Thymus (tissue), 11 donors: Measurements from ENCODE around the gene SEC22C. TPM values are rescaled to one million over a fixed set of nuclear protein-coding genes. Genes with fewer than 3 reads are reported as not detected.

ENCODE experiments used
- DNase-seq, 9 donors: peaks; one replicate each; pipeline ENCODE4 v3.0.0-alpha.2; 2013; ENCODE audit warnings: low spot score in 9 of 9, low read depth in 6 of 9, missing footprints in 1 of 9
- H3K27ac ChIP-seq, 2 donors: one replicate each; pipeline ENCODE4 v1.5.1; 2013; ENCODE audit warnings: control low read depth in 1 of 2, low read depth in 1 of 2, low read length in 1 of 2, mild to moderate bottlenecking in 1 of 2, moderate library complexity in 1 of 2
- H3K27me3 ChIP-seq, 2 donors: one replicate each; pipeline ENCODE4 v1.5.1; 2013; ENCODE audit warnings: low read length in 1 of 2; ENCODE audit not compliant: control insufficient read depth in 2 of 2, insufficient read depth in 1 of 2
- H3K36me3 ChIP-seq, 2 donors: one replicate each; pipeline ENCODE4 v1.5.1; 2013; ENCODE audit warnings: low read length in 1 of 2, mild to moderate bottlenecking in 1 of 2, moderate library complexity in 1 of 2; ENCODE audit not compliant: control insufficient read depth in 2 of 2, insufficient read depth in 2 of 2
- H3K4me1 ChIP-seq, 2 donors: one replicate each; pipeline ENCODE4 v1.5.1; 2013; ENCODE audit warnings: low read length in 2 of 2; ENCODE audit not compliant: control insufficient read depth in 2 of 2, insufficient read depth in 2 of 2
- H3K4me3 ChIP-seq, 2 donors: one replicate each; pipeline ENCODE4 v1.5.1; 2013; ENCODE audit warnings: low read length in 2 of 2, control low read depth in 1 of 2, mild to moderate bottlenecking in 1 of 2
- H3K9me3 ChIP-seq, 2 donors: one replicate each; pipeline ENCODE4 v1.5.1; 2013; ENCODE audit warnings: low read length in 1 of 2, mild to moderate bottlenecking in 1 of 2; ENCODE audit not compliant: control insufficient read depth in 2 of 2, insufficient read depth in 1 of 2
- WGBS: extraction: QIAGEN DNeasy Blood & Tissue Kit; methylation state at CpG from one replicate; pipeline ENCODE4 v1.1.7; 2013; 5-methylcytosine and 5-hydroxymethylcytosine counted together
- polyA plus RNA-seq: library from polyadenylated mRNA; stranded (reverse); fragments of 200-250 nt; gene quantifications from one replicate; pipeline ENCODE4 v1.2.3, GENCODE V29; 2013
- total RNA-seq: library from RNA; stranded (reverse); fragments of 120-200 nt; gene quantifications from one replicate; pipeline ENCODE4 v1.2.4, GENCODE V29; 2013
- donor health status: healthy.

SEC22C gene
- total and polyA plus RNA-seq, 2 donors: 20.9 to 24.9 TPM

- DNase-seq: no peak
- H3K27ac ChIP-seq: no peak overlapping the region
- H3K27me3 ChIP-seq: peaks cover 24 to 30% of the 10 kb centered on the region in 2 donors
- 96% methylated on average over 6 of the region's 6 CpGs for WGBS
- no peaks in the 10 kb centered on the region for H3K36me3 ChIP-seq
- no peak overlapping the region for H3K4me3 ChIP-seq
- H3K4me1 ChIP-seq: peaks cover 4 to 32% of the 10 kb centered on the region in 2 donors
- peaks cover 0 to 5% of the 10 kb centered on the region in 2 donors for H3K9me3 ChIP-seq
Measured at GRCh38 chr3:42505128-42505848, 76.5 kb downstream of the SEC22C start.

- Histone ChIP-seq H3K9me3 (peaks cover 0 to 5% of the 10 kb centered on the region in 2 donors), H3K4me1 (peaks cover 4 to 32% of the 10 kb centered on the region in 2 donors), H3K27ac (no peak overlapping the region), H3K36me3 (no peaks in the 10 kb centered on the region), H3K4me3 (no peak overlapping the region), H3K27me3 (peaks cover 27 to 38% of the 10 kb centered on the region in 2 donors)
- DNase-seq: no peak
- 90% methylated on average over 10 of the region's 10 CpGs for WGBS
Measured at GRCh38 chr3:42504334-42505127, 77.2 kb downstream of the SEC22C start.

- Histone ChIP-seq H3K4me1 (peaks cover 4 to 32% of the 10 kb centered on the region in 2 donors), H3K4me3 (no peak overlapping the region), H3K27me3 (peaks cover 27 to 43% of the 10 kb centered on the region in 2 donors), H3K9me3 (peaks cover 0 to 5% of the 10 kb centered on the region in 2 donors), H3K36me3 (no peaks in the 10 kb centered on the region), H3K27ac (no peak overlapping the region)
- WGBS: 88% methylated on average over 4 of the region's 4 CpGs
- DNase-seq: no peak
Measured at GRCh38 chr3:42503957-42504333, 77.8 kb downstream of the SEC22C start.

GRCh38 chr3:42503251-42503924 is 78.4 kb downstream of the SEC22C start:
- WGBS: 66% methylated on average over 4 of the region's 4 CpGs
- no peak for DNase-seq
- no peak overlapping the region for H3K4me3 ChIP-seq
- no peak overlapping the region for H3K27ac ChIP-seq
- H3K36me3 ChIP-seq: no peaks in the 10 kb centered on the region
- peaks cover 27 to 49% of the 10 kb centered on the region in 2 donors for H3K27me3 ChIP-seq
- peaks cover 0 to 5% of the 10 kb centered on the region in 2 donors for H3K9me3 ChIP-seq
- peaks cover 4 to 32% of the 10 kb centered on the region in 2 donors for H3K4me1 ChIP-seq

- peak; percentile 37 to 91 (median 78) for DNase-seq
- Histone ChIP-seq H3K4me3 (peak within 1 kb of the TSS; percentile 46), H3K4me1 (peaks cover 4 to 25% of the 10 kb centered on the region in 2 donors), H3K27ac (no peak within 1 kb of the TSS), H3K9me3 (peaks cover 0 to 5% of the 10 kb centered on the region in 2 donors), H3K36me3 (no peaks in the 10 kb centered on the region), H3K27me3 (peaks cover 27 to 53% of the 10 kb centered on the region in 2 donors)
- 15% methylated on average over 69 of the region's 69 CpGs for WGBS
Measured at GRCh38 chr3:42502429-42503250, 79.1 kb downstream of the SEC22C start, which contains the start of gene VIPR1. VIPR1 (plus strand) TSS chr3:42502643; CDS start chr3:42502736, 93 bp downstream.

- DNase-seq: peak in 7 of 9 donors; percentile 7 to 58 (median 25)
- WGBS: 2% methylated on average over 46 of the region's 46 CpGs
- H3K4me3 ChIP-seq: peak overlapping the region; percentile 46
- peaks cover 4 to 18% of the 10 kb centered on the region in 2 donors for H3K4me1 ChIP-seq
- no peaks in the 10 kb centered on the region for H3K36me3 ChIP-seq
- no peak overlapping the region for H3K27ac ChIP-seq
- H3K27me3 ChIP-seq: peaks cover 27 to 53% of the 10 kb centered on the region in 2 donors
- H3K9me3 ChIP-seq: peaks cover 0 to 5% of the 10 kb centered on the region in 2 donors
Measured at GRCh38 chr3:42501681-42502428, 79.9 kb downstream of the SEC22C start.

- peaks cover 27 to 53% of the 10 kb centered on the region in 2 donors for H3K27me3 ChIP-seq
- WGBS: 5% methylated on average over 27 of the region's 27 CpGs
- H3K9me3 ChIP-seq: peaks cover 0 to 5% of the 10 kb centered on the region in 2 donors
- no peaks in the 10 kb centered on the region for H3K36me3 ChIP-seq
- DNase-seq: peak in 1 of 9 donors; percentile 18
- H3K27ac ChIP-seq: no peak overlapping the region
- H3K4me1 ChIP-seq: peaks cover 4 to 18% of the 10 kb centered on the region in 2 donors
- peak overlapping the region in 1 of 2 donors; percentile 46 for H3K4me3 ChIP-seq
Measured at GRCh38 chr3:42501321-42501680, 80.5 kb downstream of the SEC22C start.

GRCh38 chr3:42500909-42501308 is 80.9 kb downstream of the SEC22C start:
- Histone ChIP-seq H3K4me3 (no peak overlapping the region), H3K9me3 (peaks cover 0 to 3% of the 10 kb centered on the region in 2 donors), H3K27me3 (peaks cover 27 to 53% of the 10 kb centered on the region in 2 donors), H3K4me1 (peaks cover 4 to 18% of the 10 kb centered on the region in 2 donors), H3K27ac (no peak overlapping the region), H3K36me3 (no peaks in the 10 kb centered on the region)
- 42% methylated on average over 4 of the region's 4 CpGs for WGBS
- DNase-seq: no peak
